ENCODE results near the gene SKIC8.

The SKIC8 gene

DNA sequence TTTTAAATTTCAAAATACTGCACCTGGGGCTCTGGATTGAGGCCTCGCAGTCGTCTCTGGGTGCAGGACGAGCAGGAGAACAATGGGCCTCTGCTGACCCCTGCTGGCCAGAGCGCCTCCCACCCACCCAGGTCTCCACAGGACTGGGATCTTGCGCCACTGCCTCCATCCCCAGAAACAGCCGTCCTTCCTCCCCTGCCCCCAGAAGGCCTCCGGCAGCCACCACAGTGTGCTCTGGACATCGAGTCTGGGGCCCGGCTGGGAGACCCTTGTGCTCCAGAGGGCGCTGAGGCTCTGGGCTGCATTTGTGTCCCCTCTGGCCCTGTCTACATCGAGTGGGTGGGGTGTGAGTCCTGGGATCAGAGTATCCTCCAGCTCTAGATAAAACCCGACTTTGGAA, 58.4 kb downstream of the SKIC8 start:
- no peak for DNase-seq (ENCODE audit: low spot score)
- TF ChIP-seq, protein P1, sequence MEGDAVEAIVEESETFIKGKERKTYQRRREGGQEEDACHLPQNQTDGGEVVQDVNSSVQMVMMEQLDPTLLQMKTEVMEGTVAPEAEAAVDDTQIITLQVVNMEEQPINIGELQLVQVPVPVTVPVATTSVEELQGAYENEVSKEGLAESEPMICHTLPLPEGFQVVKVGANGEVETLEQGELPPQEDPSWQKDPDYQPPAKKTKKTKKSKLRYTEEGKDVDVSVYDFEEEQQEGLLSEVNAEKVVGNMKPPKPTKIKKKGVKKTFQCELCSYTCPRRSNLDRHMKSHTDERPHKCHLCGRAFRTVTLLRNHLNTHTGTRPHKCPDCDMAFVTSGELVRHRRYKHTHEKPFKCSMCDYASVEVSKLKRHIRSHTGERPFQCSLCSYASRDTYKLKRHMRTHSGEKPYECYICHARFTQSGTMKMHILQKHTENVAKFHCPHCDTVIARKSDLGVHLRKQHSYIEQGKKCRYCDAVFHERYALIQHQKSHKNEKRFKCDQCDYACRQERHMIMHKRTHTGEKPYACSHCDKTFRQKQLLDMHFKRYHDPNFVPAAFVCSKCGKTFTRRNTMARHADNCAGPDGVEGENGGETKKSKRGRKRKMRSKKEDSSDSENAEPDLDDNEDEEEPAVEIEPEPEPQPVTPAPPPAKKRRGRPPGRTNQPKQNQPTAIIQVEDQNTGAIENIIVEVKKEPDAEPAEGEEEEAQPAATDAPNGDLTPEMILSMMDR (IDR thresholded peaks at IDR 0.05) = peak; percentile 71
- no peak overlapping the region for H3K27ac ChIP-seq
- H3K4me3 ChIP-seq = no peak overlapping the region

DNA sequence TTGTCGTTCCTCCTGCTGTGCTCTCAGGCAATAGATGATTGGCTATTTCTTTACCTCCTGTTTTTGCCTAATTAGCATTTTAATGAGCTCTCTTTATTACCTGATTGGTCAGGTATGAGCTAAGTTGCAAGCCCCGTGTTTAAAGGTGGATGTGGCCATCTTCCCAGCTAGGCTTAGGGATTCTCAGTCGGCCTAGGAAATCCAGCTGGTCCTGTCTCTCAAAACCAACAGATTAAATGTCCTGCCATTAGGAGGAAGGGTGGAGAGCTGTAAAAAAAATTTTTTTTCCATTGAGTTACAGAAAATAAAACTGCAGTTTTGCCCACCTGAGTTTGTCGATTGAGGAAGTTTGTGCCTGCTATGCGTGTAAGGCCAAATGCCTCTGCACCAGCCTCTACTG, 59.6 kb downstream of the SKIC8 start:
- TF ChIP-seq, protein P1 (IDR thresholded peaks at IDR 0.05) = no peak
- no peak overlapping the region for H3K27ac ChIP-seq
- H3K4me3 ChIP-seq = no peak overlapping the region
- no peak for DNase-seq (ENCODE audit: low spot score)

DNA sequence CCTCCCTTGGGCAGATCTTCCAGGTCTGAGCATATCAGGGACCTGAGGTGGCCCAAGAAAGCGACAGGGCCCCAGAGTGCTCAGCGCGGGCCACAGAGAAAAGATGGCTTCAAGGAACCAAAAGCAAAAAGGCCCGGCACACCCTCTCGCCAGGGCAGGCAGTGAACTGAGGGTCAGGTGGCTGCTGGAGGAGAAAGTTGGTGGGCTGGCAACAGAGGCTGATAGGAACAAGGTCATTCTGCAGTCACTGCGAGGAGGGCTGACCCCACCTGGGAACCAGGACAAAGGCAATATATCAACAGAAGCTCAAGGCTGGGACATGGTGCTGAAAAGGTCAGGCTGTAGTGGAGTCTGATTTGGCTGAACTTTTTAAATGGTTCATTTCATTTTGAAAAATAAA, 62.3 kb downstream of the SKIC8 start:
- H3K4me3 ChIP-seq = no peak overlapping the region
- H3K27ac ChIP-seq = no peak overlapping the region
- DNase-seq (ENCODE audit: low spot score) = no peak
- TF ChIP-seq, protein P1 (IDR thresholded peaks at IDR 0.05) = no peak

DNA sequence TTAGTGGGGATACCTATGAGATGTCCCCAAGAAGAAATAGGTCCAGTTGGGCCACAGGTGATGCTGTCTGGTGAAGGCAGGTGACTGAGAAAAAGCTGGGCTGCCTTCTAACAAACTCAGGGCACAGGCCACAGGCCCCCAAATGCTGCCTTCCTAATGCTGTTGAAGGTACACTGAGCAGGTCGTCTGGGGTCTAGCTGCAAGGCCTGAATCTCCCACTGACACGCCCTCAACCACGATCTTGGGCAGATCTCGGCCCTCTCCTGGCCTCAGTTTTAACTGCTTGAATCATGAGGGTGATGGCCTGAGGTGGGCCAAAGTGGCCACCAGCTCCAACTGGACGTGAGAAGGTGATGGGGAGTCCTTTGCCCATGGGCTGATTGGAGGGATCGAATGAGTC, 62.9 kb downstream of the SKIC8 start:
- TF ChIP-seq, protein P1 (IDR thresholded peaks at IDR 0.05) = no peak
- Histone ChIP-seq H3K27ac (no peak overlapping the region), H3K4me3 (no peak overlapping the region)
- DNase-seq (ENCODE audit: low spot score) = no peak

GRCh38 chr15:78234515-78235040, 64.8 kb downstream of the SKIC8 start, which contains the start of gene ACSBG1:
Gene ACSBG1 (minus strand): TSS chr15:78234565. CDS start chr15:78234501, 64 bp downstream.
- Histone ChIP-seq H3K4me3 (no peak within 1 kb of the TSS), H3K27ac (no peak within 1 kb of the TSS)
- TF ChIP-seq, protein P1 (IDR thresholded peaks at IDR 0.05) = no peak
- DNase-seq (ENCODE audit: low spot score) = no peak

- Histone ChIP-seq H3K27ac (no peak overlapping the region), H3K4me3 (no peak overlapping the region)
- DNase-seq (ENCODE audit: low spot score) = no peak
- TF ChIP-seq, protein P1 (IDR thresholded peaks at IDR 0.05) = no peak
Measured at GRCh38 chr15:78233496-78233895, 65.9 kb downstream of the SKIC8 start.

Measured in coronary artery (tissue), 2 donors.